ENCODE results near the gene CPNE5.

Gene CPNE5

GRCh38 chr6:36834576-36835341, 4.5 kb downstream of the CPNE5 start:
- no peak for DNase-seq

- DNase-seq: no peak
Measured at GRCh38 chr6:36833182-36833789, 6.0 kb downstream of the CPNE5 start.

GRCh38 chr6:36832313-36832712, 6.9 kb downstream of the CPNE5 start:
- DNase-seq: no peak

DNA sequence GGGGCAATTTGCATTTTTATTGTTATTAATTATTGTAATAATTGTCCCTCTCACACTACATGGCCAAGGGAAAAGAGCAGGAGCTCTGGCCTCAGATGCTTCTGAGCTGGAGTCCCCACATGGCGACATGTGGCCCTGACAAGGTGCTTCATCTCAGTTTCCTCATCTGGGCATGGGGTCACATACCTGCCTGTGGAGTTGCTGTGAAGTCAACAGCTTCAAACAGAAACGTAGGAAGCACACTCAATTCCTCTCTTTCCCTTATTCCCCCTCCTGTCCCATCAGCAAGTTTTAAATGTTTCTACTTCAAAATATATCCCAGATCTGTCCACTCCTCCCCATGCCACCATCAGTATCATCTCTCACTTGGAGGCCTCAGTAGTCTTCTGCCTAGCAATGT, 8.7 kb downstream of the CPNE5 start:
- no peak for DNase-seq

GRCh38 chr6:36829919-36830544, 9.2 kb downstream of the CPNE5 start:
- DNase-seq: no peak

DNA sequence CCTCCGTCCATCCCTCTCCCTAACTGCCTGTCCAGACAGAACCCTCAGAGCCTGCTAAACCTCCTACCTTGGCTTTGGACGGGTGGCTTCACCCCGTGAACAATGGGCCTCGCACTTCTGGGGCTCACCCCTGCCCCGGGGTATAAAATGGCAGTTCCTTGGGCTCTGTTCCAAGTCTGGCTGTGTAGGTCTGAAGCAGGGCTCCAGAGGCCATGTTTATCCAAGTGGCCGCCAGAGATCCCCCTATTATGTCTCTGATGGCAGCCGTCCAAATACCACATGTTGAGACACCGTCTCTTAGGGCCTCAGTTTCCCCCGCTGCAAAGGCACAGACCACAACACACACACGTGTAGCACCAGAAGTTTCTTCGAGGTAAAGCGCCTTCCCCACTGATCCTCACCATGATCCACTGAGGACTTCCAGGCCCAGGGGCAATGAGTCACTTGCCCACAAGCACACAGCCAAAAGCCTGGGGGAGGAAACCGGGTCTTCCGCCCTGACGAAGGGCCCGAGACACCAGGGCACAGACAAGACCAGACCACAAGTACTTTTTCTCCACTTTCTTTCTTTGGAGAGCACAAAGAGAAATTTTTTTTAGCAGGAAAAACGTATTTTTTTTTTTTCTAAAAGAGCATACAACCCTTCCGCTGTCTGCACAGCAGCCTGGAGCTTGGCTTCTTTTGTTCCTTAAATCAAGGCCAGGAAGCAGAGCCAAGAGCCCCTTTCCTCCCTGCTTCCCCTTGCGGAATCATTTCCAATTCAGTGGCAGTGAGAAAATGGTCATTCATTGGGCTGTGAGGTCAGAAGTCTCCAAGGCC, 11.8 kb downstream of the CPNE5 start:
- peak; percentile 72 to 85 (median 83) for DNase-seq

DNA sequence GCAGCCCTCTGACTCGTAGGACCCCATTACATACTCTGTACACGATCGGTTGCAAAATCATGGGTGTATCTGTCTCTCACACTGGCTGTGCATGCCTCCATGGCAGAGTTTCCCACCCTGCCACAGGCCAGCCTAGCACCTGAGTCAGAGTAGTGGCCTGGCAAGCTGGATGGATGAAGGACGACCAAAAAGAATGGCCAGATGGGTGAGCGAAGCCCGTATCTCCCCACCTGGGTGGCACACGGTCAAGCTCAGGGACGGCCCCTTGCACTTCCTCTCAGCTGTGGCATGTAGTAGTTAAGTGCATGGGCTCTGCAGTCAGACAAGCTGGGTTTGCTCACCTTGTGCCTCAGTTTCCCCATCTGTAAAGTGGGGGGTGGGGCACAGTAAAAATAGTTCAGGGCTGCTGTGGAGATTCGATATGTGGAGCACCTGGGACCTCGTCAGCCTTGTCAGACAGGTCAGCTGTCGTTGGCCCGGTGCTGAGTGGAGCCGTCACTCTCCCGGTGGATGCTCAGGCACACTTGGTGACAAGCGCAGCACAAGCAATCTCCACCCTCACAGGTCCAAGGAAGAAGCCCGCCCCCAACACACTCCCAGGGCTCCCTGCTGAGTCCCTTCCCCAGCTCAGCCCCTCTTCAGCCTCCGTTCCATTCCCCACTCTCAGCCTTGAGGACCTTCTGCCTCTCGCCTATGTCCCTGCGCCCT, 12.6 kb downstream of the CPNE5 start:
- DNase-seq: no peak

DNA sequence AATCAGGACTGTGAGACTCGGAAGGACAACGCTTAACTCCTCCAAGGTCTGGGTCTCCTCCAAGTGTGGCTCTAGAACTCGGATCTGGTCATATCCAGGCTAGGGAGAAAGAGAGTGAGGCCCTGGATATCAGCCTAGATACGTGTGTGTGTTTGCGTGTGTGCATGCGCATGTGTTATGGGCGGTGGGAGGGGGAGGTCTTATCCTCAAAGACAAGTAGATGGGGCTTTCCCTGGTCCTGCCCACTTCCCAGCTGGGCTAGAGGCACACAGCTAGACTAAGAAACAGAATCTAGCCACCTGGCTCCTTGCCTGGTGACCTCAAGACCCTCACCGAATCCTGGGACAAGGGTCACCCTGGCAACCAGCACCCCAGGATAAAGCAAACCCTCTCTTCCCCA, 13.2 kb downstream of the CPNE5 start:
- DNase-seq: no peak

DNA sequence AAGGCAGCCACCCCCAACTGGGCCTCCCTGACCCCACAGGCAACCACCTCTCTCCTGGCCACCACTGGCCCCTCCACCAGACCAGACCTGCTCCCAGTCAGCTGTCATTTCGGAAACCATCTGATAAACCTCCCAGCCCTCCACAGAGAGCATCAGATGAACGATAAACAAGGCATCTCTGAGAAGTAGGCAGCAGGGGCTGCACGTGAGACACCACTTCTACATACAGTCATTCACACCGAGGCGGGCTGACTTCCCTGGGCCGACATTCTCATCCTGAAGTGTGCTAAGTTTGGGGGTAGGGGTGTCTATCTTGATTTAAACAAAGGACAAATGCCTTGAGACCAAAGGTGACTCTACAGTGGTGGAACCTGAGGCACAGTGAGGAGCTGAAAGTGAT, 13.8 kb downstream of the CPNE5 start:
- no peak for DNase-seq

DNA sequence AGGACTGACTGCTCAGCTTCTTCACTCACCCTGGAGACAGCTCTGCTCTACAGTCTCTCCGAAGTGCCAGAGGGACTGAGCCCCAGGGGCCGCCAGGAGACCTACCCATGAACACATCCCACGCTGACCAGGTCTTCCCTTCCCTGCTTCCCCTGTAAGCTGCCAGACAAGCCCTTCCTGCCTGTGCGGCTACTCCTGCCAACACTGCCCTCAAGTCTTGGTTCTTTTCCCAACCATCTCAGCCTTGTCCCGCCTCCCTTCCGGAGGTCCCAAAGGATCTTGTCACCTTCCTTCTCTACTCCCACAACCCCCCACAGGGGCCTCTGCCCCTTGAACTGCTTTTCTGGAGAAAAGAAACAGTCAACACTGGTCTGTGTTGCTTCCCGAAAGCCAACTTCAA, 15.0 kb downstream of the CPNE5 start:
- DNase-seq: no peak

DNA sequence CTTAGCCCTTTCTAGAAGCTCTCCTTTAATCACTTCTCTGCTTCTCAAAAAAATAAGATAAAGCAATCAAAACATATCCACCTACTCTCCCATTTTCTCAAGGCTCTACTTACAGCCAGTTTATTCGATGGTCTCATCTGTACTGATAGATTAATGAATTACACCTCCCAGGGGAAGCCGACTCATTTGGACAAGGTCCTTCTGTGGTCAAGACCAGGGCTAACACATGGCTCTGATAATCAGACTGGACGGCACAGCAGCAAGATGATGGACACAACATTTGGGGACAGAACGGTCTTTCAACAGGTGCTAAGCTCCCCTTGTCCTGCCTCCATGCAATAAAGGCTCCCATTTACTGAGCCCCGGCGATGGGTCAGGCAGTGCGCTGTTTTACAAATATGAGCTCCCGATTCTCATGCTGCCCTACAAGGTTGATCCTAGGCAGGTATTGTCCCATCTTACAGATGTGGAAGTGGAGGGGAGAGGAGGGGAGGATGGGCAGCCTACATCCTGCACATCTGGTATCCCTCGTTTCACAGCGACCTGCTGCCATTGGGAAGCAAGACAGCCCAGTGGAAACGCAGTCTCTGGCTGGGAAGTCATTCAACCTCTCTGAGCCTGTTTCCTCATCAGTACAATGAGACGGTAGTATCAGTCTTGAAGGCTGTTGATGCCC, 15.7 kb downstream of the CPNE5 start:
- DNase-seq: no peak

DNA sequence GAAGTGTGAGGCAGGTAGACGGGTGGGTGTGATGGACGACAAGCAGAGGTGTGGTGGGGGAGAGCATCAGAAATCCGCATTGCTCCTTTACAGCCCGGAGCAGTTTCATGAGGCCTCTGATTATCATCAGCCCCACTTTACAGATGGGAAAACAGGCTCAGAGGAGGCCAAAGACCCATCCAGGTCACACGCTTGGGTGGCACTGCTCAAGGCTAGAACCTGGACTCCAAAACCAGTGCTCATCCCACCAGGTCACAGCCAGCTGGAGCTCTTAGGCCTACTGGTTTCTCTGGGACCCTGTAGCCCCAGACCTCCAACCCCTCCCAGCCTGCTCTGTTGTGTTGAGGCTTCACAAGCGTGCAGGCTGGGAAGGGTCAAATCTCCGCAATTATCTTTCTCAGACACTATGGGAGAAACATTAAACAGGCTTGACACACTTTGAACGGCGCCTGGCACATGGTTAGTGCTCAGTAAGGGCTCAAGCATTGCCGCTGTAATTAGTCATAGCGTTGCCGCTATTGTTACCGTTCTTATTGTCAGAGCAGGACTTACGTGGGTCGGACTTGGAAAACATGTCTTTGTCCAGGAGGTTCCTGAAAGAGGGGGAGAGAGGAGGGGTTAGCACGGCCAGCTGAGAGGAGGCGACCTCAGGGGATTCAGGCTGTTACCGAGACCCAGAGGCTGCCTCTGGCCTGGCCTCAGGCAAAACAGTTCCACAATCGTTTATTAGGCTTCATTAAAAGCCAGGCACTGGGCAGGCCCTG, 16.6 kb downstream of the CPNE5 start:
- DNase-seq: no peak

DNA sequence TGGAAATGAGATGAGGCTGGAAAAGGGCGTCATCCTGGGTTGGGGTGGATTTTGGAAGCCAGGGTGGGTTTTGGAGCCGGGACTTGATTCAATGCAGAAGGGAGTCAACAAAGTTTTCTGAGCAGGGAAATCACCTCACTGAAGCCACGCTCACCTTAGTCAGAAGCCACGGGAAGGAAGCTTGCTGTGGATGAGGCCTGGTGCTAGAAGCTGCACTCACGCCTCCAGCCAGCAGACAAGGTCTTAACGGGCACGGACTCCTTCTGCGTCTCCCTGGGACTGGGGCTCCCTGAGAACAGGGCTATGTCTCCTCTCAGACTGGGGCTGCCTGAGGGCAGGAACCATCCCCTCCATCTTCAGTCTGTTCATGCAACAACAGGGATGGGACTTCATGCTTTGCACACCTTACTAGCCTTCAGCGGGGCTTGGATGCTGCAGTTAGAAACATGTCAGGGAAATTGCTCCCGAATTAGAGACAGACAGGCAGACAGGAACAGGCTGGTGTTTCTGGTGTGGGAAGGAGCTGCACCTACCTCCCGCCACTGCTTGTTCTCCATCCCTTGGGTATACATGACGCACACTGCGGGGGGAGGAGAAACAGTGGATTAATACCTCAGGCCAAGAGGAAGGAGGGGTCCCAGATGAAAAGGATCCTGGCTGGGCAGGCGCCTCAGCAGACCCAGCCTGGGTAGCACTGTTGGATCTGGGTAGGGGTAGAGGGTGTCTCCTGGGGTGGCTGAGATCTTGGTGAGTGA, 17.5 kb downstream of the CPNE5 start:
- peak in 1 of 4 experiments; percentile 14 for DNase-seq

DNA sequence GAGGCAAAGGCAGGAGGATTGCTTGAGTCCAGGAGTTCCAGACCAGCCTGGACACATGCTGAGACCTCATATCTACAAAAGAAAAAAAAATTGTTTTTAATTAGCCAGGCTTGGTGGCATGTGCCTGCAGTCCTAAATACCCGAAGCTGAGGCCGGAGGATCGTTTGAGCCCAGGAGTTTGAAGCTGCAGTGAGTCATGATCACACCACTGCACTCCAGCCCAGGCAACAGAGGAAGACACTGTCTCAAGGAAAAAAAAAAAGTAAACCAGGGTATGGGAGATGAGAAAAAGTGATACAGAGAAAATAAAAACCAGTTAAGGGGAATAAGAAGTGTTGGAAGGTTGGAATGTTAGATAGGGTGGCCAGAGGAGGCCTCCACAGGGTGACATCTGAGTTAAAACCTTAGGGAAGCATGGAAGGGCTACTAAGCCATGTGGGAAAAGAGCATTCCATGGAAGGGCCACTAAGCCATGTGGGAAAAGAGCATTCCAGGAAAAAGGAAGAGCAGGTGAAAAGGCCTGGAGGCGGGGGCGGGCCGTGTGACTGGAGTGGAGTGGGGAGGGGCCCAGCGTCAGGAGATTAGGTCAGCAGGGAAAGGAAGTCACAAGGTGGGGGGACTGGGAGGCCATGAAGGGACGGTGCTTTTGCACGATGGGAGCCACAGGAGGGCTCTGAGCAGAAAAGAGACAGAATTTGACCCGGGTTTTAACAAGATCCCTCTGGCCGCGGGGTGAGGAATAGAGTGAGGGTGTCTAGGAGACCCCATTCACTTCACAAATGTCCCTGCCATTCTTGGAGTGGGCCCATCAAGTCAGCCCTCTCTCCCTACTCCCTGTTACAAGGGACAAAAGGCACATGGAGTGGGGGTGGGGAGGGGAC, 18.3 kb downstream of the CPNE5 start:
- DNase-seq: peak; percentile 71 to 83 (median 77)

DNA sequence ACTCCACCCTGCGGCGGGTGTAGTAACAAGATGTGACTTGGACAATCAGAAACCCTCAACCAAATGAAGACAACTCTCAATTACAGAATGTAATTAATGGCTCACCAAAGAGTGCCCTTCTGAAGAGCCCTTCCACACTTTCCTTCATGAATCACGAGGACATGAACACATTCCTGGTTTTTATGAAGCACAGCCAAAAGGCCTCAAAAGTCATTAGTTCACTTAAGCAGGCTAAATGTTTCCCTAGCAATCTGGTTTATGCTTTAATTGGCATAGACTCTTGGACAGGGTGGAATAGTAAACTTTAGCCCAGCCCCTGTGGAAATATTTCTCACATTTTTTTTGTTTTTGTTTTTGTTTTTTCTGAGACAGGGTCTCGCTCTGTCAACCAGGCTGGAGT, 20.5 kb downstream of the CPNE5 start:
- no peak for DNase-seq

DNA sequence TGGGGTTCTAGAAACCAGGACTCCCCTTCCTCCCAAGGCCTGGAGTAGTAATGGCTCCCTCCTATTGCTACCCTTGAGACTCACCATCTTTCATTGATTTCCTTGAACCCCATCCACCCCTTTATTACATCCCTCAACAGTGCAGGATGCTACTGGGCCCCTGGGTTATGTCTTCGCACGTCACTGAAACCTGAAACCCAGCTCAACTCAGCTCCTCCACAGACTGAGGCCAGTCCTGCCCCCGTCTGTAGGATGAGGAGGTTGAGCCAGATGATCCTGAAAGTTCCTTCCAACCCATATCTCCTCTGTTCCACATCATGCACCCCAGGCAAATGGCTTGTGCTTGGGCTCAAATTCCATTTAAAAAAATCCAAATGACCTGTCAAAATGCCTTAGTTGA, 21.4 kb downstream of the CPNE5 start:
- DNase-seq: no peak

- no peak for DNase-seq
Measured at GRCh38 chr6:36817176-36817817, 21.9 kb downstream of the CPNE5 start.

- peak in 1 of 4 experiments; percentile 22 for DNase-seq
Measured at GRCh38 chr6:36815962-36816735, 23.1 kb downstream of the CPNE5 start.
